Activated naive CD8-positive, alpha-beta T cell treated with anti-CD3 and anti-CD28 coated beads for 36 hours (primary cell): ENCODE results near the gene FLVCR1. TPM values are rescaled to one million over a fixed set of nuclear protein-coding genes. Genes with fewer than 3 reads are reported as not detected.

Source experiments
- DNase-seq: peaks from one replicate; pipeline ENCODE4 v3.0.0; 2021
- H3K27ac Mint-ChIP-seq: one replicate; pipeline ENCODE4 v1.8.0; 2022; ENCODE audit warnings: mild to moderate bottlenecking, moderate library complexity, mixed read lengths
- H3K27me3 Mint-ChIP-seq: one replicate; pipeline ENCODE4 v1.8.0; 2022; ENCODE audit warnings: mild to moderate bottlenecking, mixed read lengths
- H3K36me3 Mint-ChIP-seq: one replicate; pipeline ENCODE4 v1.8.0; 2021; ENCODE audit warnings: mild to moderate bottlenecking, mixed read lengths
- H3K4me1 Mint-ChIP-seq: one replicate; pipeline ENCODE4 v1.8.0; 2021; ENCODE audit warnings: mixed read lengths
- H3K4me3 Mint-ChIP-seq: one replicate; pipeline ENCODE4 v1.8.0; 2022; ENCODE audit warnings: mild to moderate bottlenecking, moderate library complexity, mixed read lengths
- H3K9me3 Mint-ChIP-seq: one replicate; pipeline ENCODE4 v1.8.0; 2022; ENCODE audit warnings: mixed read lengths
- total RNA-seq, 2 experiments: library from RNA; stranded (reverse); gene quantifications; one replicate each; pipeline ENCODE4 v1.2.3, GENCODE V29; 2021

The FLVCR1 gene
- total RNA-seq, 2 experiments from 2014 or later, result 9.6 to 14.1 TPM

DNA sequence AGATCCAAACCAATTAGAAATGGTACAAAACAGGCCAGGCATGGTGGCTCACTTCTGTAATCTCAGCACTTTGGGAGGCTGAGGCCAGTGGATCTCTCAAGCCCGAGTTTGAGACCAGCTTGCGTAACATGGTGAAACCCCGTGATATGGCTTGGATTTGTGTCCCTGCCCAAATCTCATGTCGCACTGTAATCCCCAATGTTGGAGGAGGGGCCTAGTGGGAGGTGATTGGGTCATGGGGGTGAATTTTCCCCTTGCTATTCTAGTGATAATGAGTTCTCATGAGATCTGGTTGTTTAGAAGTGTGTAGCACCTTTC, 85.3 kb downstream of the FLVCR1 start:
- Mint-ChIP-seq H3K4me3 (no peak overlapping the region), H3K36me3 (no peaks in the 10 kb centered on the region), H3K9me3 (peaks cover 5% of the 10 kb centered on the region), H3K27ac (no peak overlapping the region), H3K27me3 (no peaks in the 10 kb centered on the region), H3K4me1 (peaks cover 4% of the 10 kb centered on the region)
- no peak for DNase-seq

DNA sequence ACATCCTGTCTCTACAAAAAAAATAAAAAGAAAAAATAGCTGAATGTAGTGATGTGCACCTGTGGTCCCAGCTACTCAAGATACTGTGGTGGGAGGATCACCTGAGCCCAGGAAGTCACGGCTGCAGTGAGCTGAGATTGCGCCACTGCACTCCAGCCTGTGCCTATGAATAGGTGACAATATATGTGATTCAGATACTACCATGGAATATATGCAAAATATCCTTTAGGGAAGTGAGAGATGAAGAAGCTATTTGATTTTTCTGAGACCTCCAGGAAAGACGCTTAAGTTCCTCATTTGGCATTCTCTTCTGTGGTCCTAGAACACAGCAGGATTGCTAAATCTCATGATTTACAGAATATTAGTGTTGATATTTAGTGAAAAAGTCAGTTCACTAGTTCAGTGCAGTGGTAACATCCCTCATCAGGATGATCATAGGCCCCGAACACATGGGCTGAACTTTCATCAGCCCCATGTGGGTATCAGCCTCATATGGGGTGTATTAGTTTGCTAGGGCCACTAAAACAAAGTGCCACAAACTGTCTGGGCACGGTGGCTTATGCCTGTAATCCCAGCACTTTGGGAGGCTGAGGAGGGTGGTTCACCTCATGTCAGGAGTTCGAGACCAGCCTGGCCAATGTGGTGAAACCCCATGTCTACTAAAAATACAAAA, 86.3 kb downstream of the FLVCR1 start:
- H3K9me3 Mint-ChIP-seq, result peaks cover 9% of the 10 kb centered on the region
- DNase-seq, result no peak
- no peak overlapping the region for H3K27ac Mint-ChIP-seq
- peaks cover 9% of the 10 kb centered on the region for H3K27me3 Mint-ChIP-seq
- no peak overlapping the region for H3K4me3 Mint-ChIP-seq
- H3K4me1 Mint-ChIP-seq, result peaks cover 4% of the 10 kb centered on the region
- H3K36me3 Mint-ChIP-seq, result no peaks in the 10 kb centered on the region

DNA sequence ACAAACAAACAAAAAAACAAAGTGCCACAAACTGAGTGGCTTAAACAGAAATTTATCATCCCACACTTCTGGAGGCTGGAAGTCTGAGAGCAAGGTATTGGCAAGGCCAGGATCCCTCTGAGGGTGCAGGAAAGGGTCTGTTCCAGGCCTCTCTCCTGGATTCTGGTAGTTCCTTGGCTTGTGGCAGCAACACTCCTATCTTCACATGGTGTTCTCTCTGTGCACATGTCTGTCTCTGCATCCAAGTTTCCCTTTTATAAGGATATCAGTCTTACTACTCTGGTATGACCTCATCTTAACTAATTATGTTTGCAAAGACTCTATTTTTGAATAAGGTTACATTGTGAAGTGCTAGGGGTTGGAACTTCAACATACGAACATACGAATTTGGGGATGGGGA, 87.0 kb downstream of the FLVCR1 start:
- Mint-ChIP-seq H3K9me3 (peaks cover 7% of the 10 kb centered on the region), H3K36me3 (no peaks in the 10 kb centered on the region), H3K4me1 (peaks cover 4% of the 10 kb centered on the region), H3K27ac (no peak overlapping the region), H3K27me3 (peaks cover 16% of the 10 kb centered on the region), H3K4me3 (no peak overlapping the region)
- DNase-seq, result no peak

DNA sequence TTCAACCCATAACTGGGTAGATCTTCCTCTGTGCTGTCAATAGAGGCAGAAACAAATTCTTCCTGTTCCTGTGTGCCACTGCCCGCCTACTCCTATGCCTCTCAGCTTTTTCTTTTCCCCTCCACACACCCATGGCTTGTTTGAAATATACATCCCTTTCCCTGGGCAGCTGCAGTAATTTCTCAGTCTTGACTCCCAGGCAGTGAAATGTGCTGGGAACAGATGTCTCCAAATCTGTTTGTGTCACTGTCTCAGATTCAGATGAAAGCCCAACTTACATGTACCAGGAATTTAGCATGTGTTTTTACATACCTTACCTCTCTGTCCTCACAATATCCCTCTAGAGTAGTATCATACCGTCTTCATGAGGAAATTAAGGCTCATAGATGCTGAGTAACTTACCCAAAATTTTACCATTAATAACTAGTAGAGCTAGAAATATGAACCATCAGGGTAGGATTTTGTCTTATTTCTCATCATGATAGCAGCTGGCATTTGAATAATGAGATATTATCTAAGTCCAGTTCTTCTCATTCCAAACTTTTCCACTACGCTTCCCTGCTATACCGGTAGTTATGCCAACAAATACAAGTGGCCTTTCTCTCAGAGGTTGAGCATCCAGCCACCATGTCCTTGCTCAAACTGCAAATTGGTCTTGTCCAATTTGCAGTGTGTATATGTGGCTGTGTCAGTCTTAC, 87.5 kb downstream of the FLVCR1 start:
- peaks cover 21% of the 10 kb centered on the region for H3K27me3 Mint-ChIP-seq
- peaks cover 7% of the 10 kb centered on the region for H3K4me1 Mint-ChIP-seq
- no peak overlapping the region for H3K4me3 Mint-ChIP-seq
- H3K9me3 Mint-ChIP-seq, result peaks cover 4% of the 10 kb centered on the region
- DNase-seq, result no peak
- no peaks in the 10 kb centered on the region for H3K36me3 Mint-ChIP-seq
- H3K27ac Mint-ChIP-seq, result no peak overlapping the region

DNA sequence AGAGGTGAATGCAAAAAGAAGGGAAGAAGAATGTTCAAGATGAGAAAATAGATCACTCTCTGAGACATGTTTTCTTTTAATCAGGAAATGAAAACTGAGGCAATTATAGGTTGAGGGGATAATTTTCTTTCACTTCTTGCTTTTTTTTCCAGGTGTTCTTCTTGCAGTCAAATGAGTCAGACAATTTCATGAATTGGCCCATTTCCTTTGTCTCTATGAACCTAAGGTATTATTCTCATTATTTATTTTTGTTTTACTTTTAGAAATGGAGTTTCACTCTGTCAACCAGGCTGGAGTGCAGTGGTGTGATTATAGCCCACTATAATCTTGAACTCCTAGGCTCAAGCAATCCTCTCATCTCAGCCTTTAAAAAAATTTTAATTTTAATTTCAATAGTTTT, 88.8 kb downstream of the FLVCR1 start:
- Mint-ChIP-seq H3K27me3 (peaks cover 32% of the 10 kb centered on the region), H3K4me1 (peaks cover 10% of the 10 kb centered on the region), H3K36me3 (no peaks in the 10 kb centered on the region), H3K9me3 (peaks cover 4% of the 10 kb centered on the region), H3K27ac (no peak overlapping the region), H3K4me3 (no peak overlapping the region)
- no peak for DNase-seq

Other genes with a start within 250 kb of the FLVCR1 start
- 10 to 100 TPM; 42.4 to 44.9 TPM for gene ATF3, start 249.5 kb upstream of the FLVCR1 start, total RNA-seq
- gene BATF3, start 158.4 kb upstream of the FLVCR1 start, total RNA-seq, result 10 to 100 TPM; 74.7 to 77.9 TPM
- 10 to 100 TPM; 35.7 to 36.7 TPM for gene NSL1, start 66.5 kb upstream of the FLVCR1 start, total RNA-seq
- gene TATDN3, start 66.4 kb upstream of the FLVCR1 start, total RNA-seq, result 10 to 100 TPM; 15.2 to 18.9 TPM
- gene SPATA45, start 10.6 kb upstream of the FLVCR1 start, total RNA-seq, result not detected
- under 1 TPM; 0.21 to 0.22 TPM for gene VASH2, start 92.3 kb downstream of the FLVCR1 start, total RNA-seq
- 10 to 100 TPM; 41.6 to 42.3 TPM for gene ANGEL2, start 157.6 kb downstream of the FLVCR1 start, total RNA-seq
- 1 to 10 TPM; 5.3 to 6.0 TPM for gene RPS6KC1, start 193.0 kb downstream of the FLVCR1 start, total RNA-seq